Measurements from ENCODE around the gene SERTAD4.

Gene SERTAD4

DNA sequence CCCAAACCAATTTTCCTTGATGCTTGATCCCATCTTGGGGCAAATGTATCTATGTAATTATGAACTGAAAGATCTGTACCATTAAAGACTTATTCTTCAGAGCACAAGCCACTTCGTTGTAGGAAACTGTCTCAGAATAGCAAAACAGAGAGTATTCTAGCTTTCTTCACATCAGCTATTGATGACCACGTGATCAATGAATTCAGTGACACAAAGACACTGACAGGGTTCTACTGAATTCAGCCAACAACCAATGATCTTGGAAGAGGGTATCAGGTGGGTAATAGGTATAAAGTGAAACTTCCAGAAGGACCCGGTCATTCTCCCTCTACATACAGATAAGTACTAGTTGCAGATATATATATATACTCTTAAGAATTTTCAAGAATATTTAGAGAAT, 33.8 kb upstream of the SERTAD4 start:
- H3K4me3 ChIP-seq (ENCODE audit: low read depth in 1 of 2, low read length in 1 of 2): no peak overlapping the region
- H3K4me1 ChIP-seq (ENCODE audit: control insufficient read depth in 1 of 2, insufficient read depth in 1 of 2, low read depth in 1 of 2, low read length in 1 of 2): no peaks in the 10 kb centered on the region
- no peaks in the 10 kb centered on the region for H3K36me3 ChIP-seq
- H3K27ac ChIP-seq: no peak overlapping the region
- TF ChIP-seq, protein P1, sequence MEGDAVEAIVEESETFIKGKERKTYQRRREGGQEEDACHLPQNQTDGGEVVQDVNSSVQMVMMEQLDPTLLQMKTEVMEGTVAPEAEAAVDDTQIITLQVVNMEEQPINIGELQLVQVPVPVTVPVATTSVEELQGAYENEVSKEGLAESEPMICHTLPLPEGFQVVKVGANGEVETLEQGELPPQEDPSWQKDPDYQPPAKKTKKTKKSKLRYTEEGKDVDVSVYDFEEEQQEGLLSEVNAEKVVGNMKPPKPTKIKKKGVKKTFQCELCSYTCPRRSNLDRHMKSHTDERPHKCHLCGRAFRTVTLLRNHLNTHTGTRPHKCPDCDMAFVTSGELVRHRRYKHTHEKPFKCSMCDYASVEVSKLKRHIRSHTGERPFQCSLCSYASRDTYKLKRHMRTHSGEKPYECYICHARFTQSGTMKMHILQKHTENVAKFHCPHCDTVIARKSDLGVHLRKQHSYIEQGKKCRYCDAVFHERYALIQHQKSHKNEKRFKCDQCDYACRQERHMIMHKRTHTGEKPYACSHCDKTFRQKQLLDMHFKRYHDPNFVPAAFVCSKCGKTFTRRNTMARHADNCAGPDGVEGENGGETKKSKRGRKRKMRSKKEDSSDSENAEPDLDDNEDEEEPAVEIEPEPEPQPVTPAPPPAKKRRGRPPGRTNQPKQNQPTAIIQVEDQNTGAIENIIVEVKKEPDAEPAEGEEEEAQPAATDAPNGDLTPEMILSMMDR (IDR thresholded peaks at IDR 0.05): no peak
- H3K27me3 ChIP-seq: no peaks in the 10 kb centered on the region
- H3K9me3 ChIP-seq: no peaks in the 10 kb centered on the region

- TF ChIP-seq, protein P1 (IDR thresholded peaks at IDR 0.05): no peak
- H3K4me1 ChIP-seq (ENCODE audit: control insufficient read depth in 1 of 2, insufficient read depth in 1 of 2, low read depth in 1 of 2, low read length in 1 of 2): no peaks in the 10 kb centered on the region
- no peaks in the 10 kb centered on the region for H3K36me3 ChIP-seq
- no peaks in the 10 kb centered on the region for H3K27me3 ChIP-seq
- no peak overlapping the region for H3K27ac ChIP-seq
- H3K4me3 ChIP-seq (ENCODE audit: low read depth in 1 of 2, low read length in 1 of 2): no peak overlapping the region
- no peaks in the 10 kb centered on the region for H3K9me3 ChIP-seq
These were observed 32.4 kb upstream of the SERTAD4 start for GRCh38 chr1:210200124-210200736.

DNA sequence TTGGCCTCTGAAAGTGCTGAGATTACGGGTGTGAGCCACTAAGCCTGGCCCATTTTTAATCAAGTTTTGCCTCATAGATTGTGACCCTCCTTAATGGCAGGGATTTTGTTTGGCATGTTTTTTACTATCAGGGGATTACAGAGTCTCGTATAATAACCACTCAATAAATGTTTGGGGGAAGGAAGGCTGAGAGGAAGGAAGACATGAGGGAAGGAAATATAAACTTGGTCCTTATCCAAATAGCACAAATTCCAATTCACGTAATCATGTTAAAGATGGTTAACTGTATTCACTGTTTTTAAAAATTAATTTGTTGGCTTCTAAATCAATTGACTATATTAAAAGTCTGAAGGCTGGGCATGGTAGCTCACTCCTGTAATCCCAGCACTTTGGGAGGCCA, 30.9 kb upstream of the SERTAD4 start:
- Histone ChIP-seq H3K27me3 (no peaks in the 10 kb centered on the region), H3K9me3 (no peaks in the 10 kb centered on the region), H3K36me3 (no peaks in the 10 kb centered on the region), H3K27ac (no peak overlapping the region), H3K4me1 (ENCODE audit: control insufficient read depth in 1 of 2, insufficient read depth in 1 of 2, low read depth in 1 of 2, low read length in 1 of 2) (no peaks in the 10 kb centered on the region), H3K4me3 (ENCODE audit: low read depth in 1 of 2, low read length in 1 of 2) (no peak overlapping the region)
- TF ChIP-seq, protein P1 (IDR thresholded peaks at IDR 0.05): no peak

- Histone ChIP-seq H3K27ac (no peak overlapping the region), H3K4me3 (ENCODE audit: low read depth in 1 of 2, low read length in 1 of 2) (no peak overlapping the region), H3K9me3 (no peaks in the 10 kb centered on the region), H3K36me3 (no peaks in the 10 kb centered on the region), H3K27me3 (no peaks in the 10 kb centered on the region), H3K4me1 (ENCODE audit: control insufficient read depth in 1 of 2, insufficient read depth in 1 of 2, low read depth in 1 of 2, low read length in 1 of 2) (no peaks in the 10 kb centered on the region)
- TF ChIP-seq, protein P1 (IDR thresholded peaks at IDR 0.05): no peak
These were observed 24.8 kb upstream of the SERTAD4 start for GRCh38 chr1:210207597-210208450.

DNA sequence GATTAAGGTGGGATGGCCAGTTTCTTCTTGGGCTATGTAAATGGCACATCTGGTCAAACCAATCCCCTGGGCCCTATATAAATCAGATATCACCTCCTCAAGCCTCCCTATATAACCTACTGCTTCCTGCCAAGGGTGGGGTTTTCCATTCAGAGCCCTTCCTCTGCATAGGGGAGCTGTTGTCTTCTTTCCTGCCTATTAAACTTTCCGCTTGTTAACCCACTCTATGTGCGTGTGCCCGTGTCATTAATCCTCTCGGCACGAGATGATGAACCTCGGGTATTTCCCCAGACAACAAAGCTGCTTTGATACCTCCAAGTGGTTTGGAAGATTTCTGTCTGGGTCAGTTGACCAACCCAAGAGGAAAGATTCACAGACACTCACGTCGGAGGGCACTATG, 19.3 kb upstream of the SERTAD4 start:
- TF ChIP-seq, protein P1 (IDR thresholded peaks at IDR 0.05): no peak
- H3K4me1 ChIP-seq (ENCODE audit: control insufficient read depth in 1 of 2, insufficient read depth in 1 of 2, low read depth in 1 of 2, low read length in 1 of 2): no peaks in the 10 kb centered on the region

More for the DNA sequence above, 19.3 kb upstream of the SERTAD4 start:
- Histone ChIP-seq H3K9me3 (no peaks in the 10 kb centered on the region), H3K27ac (no peak overlapping the region), H3K36me3 (no peaks in the 10 kb centered on the region), H3K4me3 (ENCODE audit: low read depth in 1 of 2, low read length in 1 of 2) (no peak overlapping the region), H3K27me3 (no peaks in the 10 kb centered on the region)
